Karpas-422 (cell line): ENCODE results near the gene CACNA1H. TPM values are rescaled to one million over a fixed set of nuclear protein-coding genes. Genes with fewer than 3 reads are reported as not detected.

Source experiments
- DNase-seq: peaks from one replicate; pipeline ENCODE4 v3.0.0-alpha.2; 2015
- H2AFZ ChIP-seq: fragments of 200-600 bp; sonication (generic); 2 replicates; pipeline ENCODE4 v1.6.1; 2014; ENCODE audit warnings: antibody characterized with exemption, low read length, mixed read lengths
- H3K27ac ChIP-seq: fragments of 200-600 bp; sonication (generic); 2 replicates; pipeline ENCODE4 v1.5.1; 2014; ENCODE audit warnings: mild to moderate bottlenecking, low read length, moderate library complexity
- H3K27me3 ChIP-seq: fragments of 200-600 bp; sonication (generic); 2 replicates; pipeline ENCODE4 v1.6.1; 2014; ENCODE audit warnings: low read length, mixed read lengths
- H3K36me3 ChIP-seq: fragments of 200-600 bp; sonication (generic); 2 replicates; pipeline ENCODE4 v1.6.1; 2014; ENCODE audit warnings: low read length, mixed read lengths; ENCODE audit not compliant: insufficient read depth
- H3K4me1 ChIP-seq: fragments of 200-600 bp; sonication (generic); 2 replicates; pipeline ENCODE4 v1.6.1; 2014; ENCODE audit warnings: mild to moderate bottlenecking, low read length, mixed read lengths
- H3K4me2 ChIP-seq: fragments of 200-600 bp; sonication (generic); 2 replicates; pipeline ENCODE4 v1.6.1; 2014; ENCODE audit warnings: low read length, low read depth, mild to moderate bottlenecking; ENCODE audit not compliant: poor library complexity, severe bottlenecking
- H3K4me3 ChIP-seq: fragments of 200-600 bp; sonication (generic); 2 replicates; pipeline ENCODE4 v1.5.1; 2014; ENCODE audit warnings: mild to moderate bottlenecking, antibody characterized with exemption, low read length, mixed read lengths
- H3K79me2 ChIP-seq: fragments of 200-600 bp; sonication (generic); 2 replicates; pipeline ENCODE4 v1.6.1; 2014; ENCODE audit warnings: mild to moderate bottlenecking, low read length, mixed read lengths
- H3K9ac ChIP-seq: fragments of 200-600 bp; sonication (generic); 2 replicates; pipeline ENCODE4 v1.6.0; 2014; ENCODE audit warnings: low read length
- H3K9me2 ChIP-seq: fragments of 200-600 bp; sonication (generic), shearing (Covaris generic); replicated peaks from 2 replicates; pipeline ENCODE4 v1.6.0; 2014; ENCODE audit warnings: mild to moderate bottlenecking, low read length, moderate library complexity; ENCODE audit not compliant: insufficient read depth
- H3K9me3 ChIP-seq: fragments of 300-700, 200-600 bp; sonication (generic); 2 replicates; pipeline ENCODE4 v1.6.1; 2014; ENCODE audit warnings: low read length, mixed read lengths
- H4K20me1 ChIP-seq: fragments of 200-600 bp; sonication (generic); 2 replicates; pipeline ENCODE4 v1.6.1; 2014; ENCODE audit warnings: mild to moderate bottlenecking, antibody characterized with exemption, low read length, low read depth; ENCODE audit not compliant: insufficient read depth
- total RNA-seq: library from RNA; depleted of rRNA; stranded (reverse); fragments of >200 nt; shearing (Covaris generic); gene quantifications from 2 replicates; pipeline ENCODE4 v1.2.3, GENCODE V29; 2014; ENCODE audit warnings: low replicate concordance

The CACNA1H gene
- total RNA-seq, 1 experiment from 2014 or later: not detected

DNA sequence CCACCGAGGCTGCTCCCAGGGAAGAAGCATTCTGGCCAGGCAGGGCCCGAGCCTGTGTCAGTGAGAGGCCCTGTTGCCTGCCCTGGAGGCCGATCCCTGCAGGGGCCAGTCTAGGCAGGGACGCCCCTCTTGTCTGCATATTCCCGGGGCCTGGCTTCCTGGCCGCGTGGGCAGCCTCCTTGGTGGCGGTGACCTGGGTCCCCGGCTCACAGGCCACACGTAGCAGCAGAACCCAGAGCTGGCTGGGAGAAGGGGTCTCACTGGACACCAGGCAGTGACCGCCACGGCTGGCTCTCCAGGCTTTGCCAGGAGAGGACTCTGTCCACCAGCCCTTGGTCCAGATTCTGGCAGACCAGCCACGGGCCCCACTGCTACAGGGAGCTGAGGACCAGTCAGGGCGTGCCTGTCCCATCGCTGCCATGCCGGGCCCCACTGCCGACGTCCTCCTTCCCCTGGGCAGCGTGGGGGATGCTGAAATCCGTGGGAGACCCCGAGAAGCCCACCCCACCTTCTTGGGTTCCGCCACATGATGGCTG lies 3.7 kb upstream of the CACNA1H start:
- H3K27me3 ChIP-seq: no peaks in the 10 kb centered on the region
- no peaks in the 10 kb centered on the region for H3K9me2 ChIP-seq
- H3K4me2 ChIP-seq: no peak overlapping the region
- H3K36me3 ChIP-seq: no peaks in the 10 kb centered on the region
- no peaks in the 10 kb centered on the region for H3K79me2 ChIP-seq
- no peaks in the 10 kb centered on the region for H3K4me1 ChIP-seq
- no peaks in the 10 kb centered on the region for H3K9me3 ChIP-seq
- no peak overlapping the region for H2AFZ ChIP-seq
- DNase-seq: no peak
- H3K4me3 ChIP-seq: no peak overlapping the region
- no peak overlapping the region for H3K27ac ChIP-seq
- no peak overlapping the region for H3K9ac ChIP-seq
- H4K20me1 ChIP-seq: no peaks in the 10 kb centered on the region

DNA sequence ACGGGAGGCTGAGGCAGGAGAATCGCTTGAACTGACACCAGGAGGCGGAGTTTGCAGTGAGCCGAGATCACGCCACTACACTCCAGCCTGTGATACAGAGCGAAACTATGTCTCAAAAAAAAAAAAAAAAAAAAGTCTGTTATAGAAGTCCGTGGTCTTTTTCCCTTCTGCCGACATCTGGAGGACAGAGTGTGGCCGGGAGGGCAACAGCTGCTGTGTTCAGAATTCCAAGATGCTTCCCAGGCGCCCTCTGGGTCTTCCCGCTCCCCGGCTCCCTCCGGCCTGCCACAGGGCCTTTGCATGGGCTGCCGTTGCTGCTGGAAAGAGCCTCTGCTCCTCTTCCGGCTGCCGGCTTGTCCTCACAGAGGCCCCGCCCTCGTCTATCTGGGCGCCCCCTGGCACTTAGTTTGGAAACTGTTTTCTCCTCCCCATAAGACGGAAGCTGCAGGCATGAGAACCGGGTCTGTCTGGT lies 2.4 kb upstream of the CACNA1H start:
- Histone ChIP-seq H3K4me3 (no peak overlapping the region), H3K79me2 (no peaks in the 10 kb centered on the region), H3K27me3 (no peaks in the 10 kb centered on the region), H3K36me3 (no peaks in the 10 kb centered on the region), H4K20me1 (no peaks in the 10 kb centered on the region), H3K9me2 (no peaks in the 10 kb centered on the region), H3K4me1 (no peaks in the 10 kb centered on the region), H3K27ac (no peak overlapping the region), H2AFZ (no peak overlapping the region), H3K9ac (no peak overlapping the region), H3K4me2 (no peak overlapping the region), H3K9me3 (no peaks in the 10 kb centered on the region)
- DNase-seq: peak; percentile 69

DNA sequence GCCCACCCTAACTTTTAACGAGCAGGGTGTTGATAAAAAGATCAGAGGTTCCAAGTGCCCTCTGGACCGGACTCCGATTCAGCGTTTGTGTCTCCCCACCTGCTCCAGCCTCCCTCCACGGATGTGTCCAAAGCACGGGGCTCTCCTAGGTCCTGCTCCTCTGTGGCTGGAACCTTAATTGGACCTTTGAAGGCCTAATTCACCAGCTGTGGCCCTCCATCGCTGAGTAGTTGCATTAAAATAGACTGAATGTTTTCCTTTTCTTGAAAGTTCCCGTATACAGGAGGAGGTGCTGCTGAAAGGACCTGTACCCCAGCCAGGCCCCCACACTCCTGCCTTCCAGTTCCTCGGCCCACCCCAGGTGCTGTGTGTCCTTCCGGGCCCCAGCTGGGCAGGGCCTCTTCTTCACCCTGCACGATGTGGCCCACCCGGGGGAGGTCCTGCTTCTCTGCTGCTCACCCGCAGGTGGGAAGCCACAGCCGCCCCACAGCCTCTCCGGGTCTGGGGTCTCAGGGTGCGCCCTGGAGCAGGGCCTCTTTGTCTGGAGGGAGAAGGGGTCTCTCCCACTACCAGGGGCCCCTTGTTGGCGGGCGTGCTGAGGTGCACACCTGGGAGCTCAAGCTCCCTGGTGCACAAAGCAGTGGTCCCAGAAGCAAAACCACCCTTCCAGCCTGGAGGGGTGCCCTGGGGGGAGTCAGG lies 1.3 kb upstream of the CACNA1H start:
- H3K4me2 ChIP-seq: no peak overlapping the region
- H3K9ac ChIP-seq: no peak overlapping the region
- H3K4me1 ChIP-seq: no peaks in the 10 kb centered on the region
- no peak overlapping the region for H3K4me3 ChIP-seq
- H3K27ac ChIP-seq: no peak overlapping the region
- H3K36me3 ChIP-seq: no peaks in the 10 kb centered on the region
- H3K9me3 ChIP-seq: no peaks in the 10 kb centered on the region
- no peak for DNase-seq
- H3K9me2 ChIP-seq: no peaks in the 10 kb centered on the region
- H4K20me1 ChIP-seq: no peaks in the 10 kb centered on the region
- H3K79me2 ChIP-seq: no peaks in the 10 kb centered on the region
- no peak overlapping the region for H2AFZ ChIP-seq
- no peaks in the 10 kb centered on the region for H3K27me3 ChIP-seq

DNA sequence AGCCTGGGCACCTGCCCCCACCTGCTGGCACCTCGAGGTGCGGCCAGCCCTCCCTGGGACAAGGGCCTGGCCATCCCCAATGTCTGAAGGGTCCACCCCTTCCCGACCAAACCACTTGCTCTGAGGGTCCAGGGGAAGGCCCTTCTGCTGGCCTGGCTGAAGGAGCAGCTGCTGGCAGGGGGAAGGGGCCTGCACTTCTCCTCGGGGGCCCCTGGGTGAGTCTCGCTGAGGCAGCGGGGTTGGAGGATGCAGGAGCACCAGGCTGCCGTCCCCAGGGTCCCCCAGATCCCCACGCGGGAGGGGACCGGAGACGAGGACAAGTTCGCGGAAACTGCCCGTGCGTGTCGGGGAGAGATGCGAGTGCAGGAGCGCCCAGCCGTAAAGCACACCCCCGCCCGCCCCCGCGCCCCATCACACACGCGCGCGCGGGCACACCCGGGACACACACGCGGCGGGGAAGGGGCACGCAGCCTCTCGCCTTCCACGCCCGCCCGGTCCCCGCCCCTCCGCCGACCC lies 725 bp upstream of the CACNA1H start:
- H4K20me1 ChIP-seq: no peaks in the 10 kb centered on the region
- H3K4me3 ChIP-seq: no peak overlapping the region
- H3K9me3 ChIP-seq: no peaks in the 10 kb centered on the region
- H3K27me3 ChIP-seq: no peaks in the 10 kb centered on the region
- no peaks in the 10 kb centered on the region for H3K79me2 ChIP-seq
- H3K36me3 ChIP-seq: no peaks in the 10 kb centered on the region
- H3K9me2 ChIP-seq: no peaks in the 10 kb centered on the region
- no peaks in the 10 kb centered on the region for H3K4me1 ChIP-seq
- H3K9ac ChIP-seq: no peak overlapping the region
- DNase-seq: no peak
- H2AFZ ChIP-seq: no peak overlapping the region
- no peak overlapping the region for H3K4me2 ChIP-seq
- H3K27ac ChIP-seq: no peak overlapping the region

DNA sequence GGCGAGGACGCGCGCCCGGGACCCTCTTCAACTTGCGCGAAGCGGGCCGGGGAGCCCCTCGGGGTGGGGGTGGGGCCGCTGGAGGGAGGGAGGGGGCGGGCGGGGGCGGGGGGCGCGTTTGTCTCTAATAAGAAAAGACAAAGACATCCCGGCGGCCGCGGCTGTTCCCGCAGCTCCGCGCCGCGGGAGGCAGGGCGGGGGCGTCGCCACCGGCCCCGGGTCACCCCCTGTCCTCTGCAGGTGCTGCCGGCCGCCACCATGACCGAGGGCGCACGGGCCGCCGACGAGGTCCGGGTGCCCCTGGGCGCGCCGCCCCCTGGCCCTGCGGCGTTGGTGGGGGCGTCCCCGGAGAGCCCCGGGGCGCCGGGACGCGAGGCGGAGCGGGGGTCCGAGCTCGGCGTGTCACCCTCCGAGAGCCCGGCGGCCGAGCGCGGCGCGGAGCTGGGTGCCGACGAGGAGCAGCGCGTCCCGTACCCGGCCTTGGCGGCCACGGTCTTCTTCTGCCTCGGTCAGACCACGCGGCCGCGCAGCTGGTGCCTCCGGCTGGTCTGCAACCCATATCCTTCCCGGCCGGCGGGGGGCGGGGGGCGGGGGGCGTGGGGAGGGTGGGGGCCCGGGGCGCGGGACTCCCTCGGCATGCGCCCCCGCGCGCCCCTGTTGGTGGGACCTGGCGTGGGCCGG lies 714 bp downstream of the CACNA1H start:
- Histone ChIP-seq H3K36me3 (no peaks in the 10 kb centered on the region), H3K9me2 (no peaks in the 10 kb centered on the region), H2AFZ (no peak overlapping the region), H3K9ac (no peak overlapping the region), H3K79me2 (no peaks in the 10 kb centered on the region), H3K4me1 (no peaks in the 10 kb centered on the region), H3K9me3 (no peaks in the 10 kb centered on the region), H3K4me3 (no peak overlapping the region), H3K4me2 (no peak overlapping the region), H3K27me3 (no peaks in the 10 kb centered on the region), H4K20me1 (no peaks in the 10 kb centered on the region), H3K27ac (no peak overlapping the region)
- DNase-seq: no peak

DNA sequence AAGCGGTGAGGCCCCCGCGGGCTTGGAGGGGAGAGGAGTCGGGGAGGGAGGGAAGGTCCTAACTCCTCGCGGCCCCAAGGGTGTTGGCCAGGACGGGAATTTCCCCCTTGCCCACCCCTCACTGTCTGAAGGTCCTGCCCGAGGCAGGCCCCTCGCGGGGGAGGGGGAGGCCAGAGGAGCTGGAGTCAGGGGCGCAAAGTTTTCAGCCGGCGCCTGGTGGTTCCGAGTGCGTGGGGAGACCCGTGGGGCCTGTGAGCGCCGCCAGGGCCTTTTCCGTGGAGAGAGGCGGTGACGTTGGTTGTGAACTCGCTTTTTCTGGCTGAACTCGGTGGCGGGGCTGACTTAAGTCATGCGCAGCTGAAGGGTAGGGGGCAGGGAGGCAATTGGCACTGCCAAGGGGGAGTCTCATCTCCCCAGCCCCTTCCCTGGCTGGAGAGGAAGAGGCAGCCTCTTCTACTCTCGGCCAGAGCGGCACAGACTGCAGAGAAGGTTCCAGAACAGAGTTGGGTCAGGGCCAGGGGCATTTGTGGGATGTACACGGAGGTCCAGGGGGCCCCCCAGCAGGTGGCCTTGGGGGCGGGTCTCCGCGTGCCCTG lies 1.5 kb downstream of the CACNA1H start:
- no peaks in the 10 kb centered on the region for H3K27me3 ChIP-seq
- no peaks in the 10 kb centered on the region for H3K9me3 ChIP-seq
- H4K20me1 ChIP-seq: no peaks in the 10 kb centered on the region
- no peaks in the 10 kb centered on the region for H3K9me2 ChIP-seq
- H3K4me3 ChIP-seq: no peak overlapping the region
- no peak overlapping the region for H2AFZ ChIP-seq
- no peaks in the 10 kb centered on the region for H3K36me3 ChIP-seq
- DNase-seq: no peak
- no peak overlapping the region for H3K27ac ChIP-seq
- no peaks in the 10 kb centered on the region for H3K4me1 ChIP-seq
- no peaks in the 10 kb centered on the region for H3K79me2 ChIP-seq
- no peak overlapping the region for H3K9ac ChIP-seq
- H3K4me2 ChIP-seq: no peak overlapping the region

DNA sequence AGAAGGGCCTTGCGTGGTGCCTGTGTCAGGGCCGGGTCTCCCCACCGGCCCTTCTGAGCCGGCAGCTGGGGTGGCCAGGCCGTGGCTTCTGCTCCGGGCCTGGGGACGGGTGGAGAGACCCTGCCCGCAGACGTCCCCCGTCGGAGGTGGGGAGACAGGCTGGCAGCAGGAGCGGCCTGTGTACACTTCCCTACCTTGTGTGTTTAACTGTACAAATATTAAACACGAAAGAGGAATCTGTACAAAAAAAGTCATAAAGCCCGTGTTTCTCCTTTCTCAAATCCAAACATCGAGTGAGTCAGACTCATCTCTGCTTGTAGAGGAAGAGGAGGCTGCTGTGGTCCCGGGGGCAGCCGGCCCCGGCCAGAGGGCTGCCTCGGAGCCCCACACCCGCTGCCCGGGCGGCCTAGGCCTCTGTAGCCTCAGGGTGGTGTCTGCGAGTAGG lies 2.0 kb downstream of the CACNA1H start:
- no peak overlapping the region for H3K9ac ChIP-seq
- no peak for DNase-seq
- H3K27me3 ChIP-seq: no peaks in the 10 kb centered on the region
- H3K79me2 ChIP-seq: no peaks in the 10 kb centered on the region
- H2AFZ ChIP-seq: no peak overlapping the region
- no peaks in the 10 kb centered on the region for H3K36me3 ChIP-seq
- no peaks in the 10 kb centered on the region for H4K20me1 ChIP-seq
- no peak overlapping the region for H3K4me3 ChIP-seq
- no peaks in the 10 kb centered on the region for H3K9me2 ChIP-seq
- H3K27ac ChIP-seq: no peak overlapping the region
- no peaks in the 10 kb centered on the region for H3K9me3 ChIP-seq
- no peaks in the 10 kb centered on the region for H3K4me1 ChIP-seq
- no peak overlapping the region for H3K4me2 ChIP-seq
